HuH-7.5 (cell line): Measurements from ENCODE around the gene COPS3.
"Not testable (repeated sequence)": the region's sequence is repeated elsewhere in the genome, so short reads cannot be mapped to it uniquely, and the experiment has no call there.

ENCODE experiments used
- DNase-seq: peaks from one replicate; pipeline ENCODE4 v3.0.0; 2011; ENCODE audit warnings: low spot score

The COPS3 gene

GRCh38 chr17:17301659-17302058, 20.6 kb upstream of the COPS3 start:
- not testable (repeated sequence) for DNase-seq

- DNase-seq: peak; percentile 65
Measured at GRCh38 chr17:17300624-17301568, 19.9 kb upstream of the COPS3 start.

DNA sequence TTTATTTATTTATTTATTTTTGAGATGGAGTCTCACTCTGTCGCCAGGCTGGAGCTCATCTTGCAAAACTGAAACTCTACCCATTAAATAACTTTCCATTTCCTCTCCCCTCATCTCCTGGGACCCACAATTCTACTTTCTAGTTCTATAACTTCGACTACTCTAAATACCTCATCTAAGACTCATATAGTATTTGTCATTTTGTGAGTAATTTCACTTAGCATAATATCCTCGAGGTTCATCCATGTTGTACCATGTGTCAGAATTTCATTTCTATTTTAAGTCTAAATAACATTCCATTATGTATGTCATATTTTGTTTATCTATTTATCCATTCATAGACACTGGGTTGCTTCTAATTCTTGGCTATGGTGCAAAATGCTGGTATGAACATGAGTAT, 17.1 kb upstream of the COPS3 start:
- no peak for DNase-seq

DNA sequence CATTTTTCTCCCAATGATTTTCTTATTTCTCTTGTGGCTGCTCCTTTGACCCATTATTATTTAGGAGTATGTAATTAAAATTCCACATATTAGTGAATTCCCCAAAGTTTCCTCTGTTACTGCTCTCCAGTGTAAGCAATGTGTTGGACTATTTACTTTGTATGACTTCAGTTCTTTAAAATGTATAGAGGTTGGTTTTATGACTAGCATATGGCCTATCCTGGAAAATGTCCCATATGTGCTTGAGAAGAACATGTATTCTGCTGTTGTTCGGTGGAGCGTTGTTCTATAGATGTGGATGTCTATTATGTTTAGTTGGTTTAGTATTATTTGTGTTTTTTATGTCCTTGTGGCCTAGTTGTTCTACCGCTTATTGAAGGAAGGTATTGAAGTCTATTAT, 16.2 kb upstream of the COPS3 start:
- no peak for DNase-seq

GRCh38 chr17:17295141-17295540, 14.1 kb upstream of the COPS3 start:
- no peak for DNase-seq

DNA sequence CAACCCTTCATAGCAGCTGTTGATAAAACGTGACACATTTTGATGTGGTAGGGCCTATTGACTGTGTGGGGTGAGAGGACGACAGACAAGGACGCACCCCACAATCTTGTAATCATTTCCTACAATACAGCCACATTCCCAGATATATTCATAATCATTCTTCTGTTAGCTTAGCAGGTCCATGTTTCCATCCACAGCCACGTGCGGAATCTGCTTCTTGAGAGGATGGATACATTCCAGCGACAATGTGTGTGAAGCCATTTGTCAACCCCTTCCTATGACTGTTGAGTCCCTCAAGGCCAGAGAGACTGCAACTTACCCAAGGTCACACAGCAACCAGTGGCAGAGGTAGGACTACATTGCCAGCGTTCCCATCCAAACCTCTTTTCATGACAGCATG, 8.7 kb upstream of the COPS3 start:
- no peak for DNase-seq

DNA sequence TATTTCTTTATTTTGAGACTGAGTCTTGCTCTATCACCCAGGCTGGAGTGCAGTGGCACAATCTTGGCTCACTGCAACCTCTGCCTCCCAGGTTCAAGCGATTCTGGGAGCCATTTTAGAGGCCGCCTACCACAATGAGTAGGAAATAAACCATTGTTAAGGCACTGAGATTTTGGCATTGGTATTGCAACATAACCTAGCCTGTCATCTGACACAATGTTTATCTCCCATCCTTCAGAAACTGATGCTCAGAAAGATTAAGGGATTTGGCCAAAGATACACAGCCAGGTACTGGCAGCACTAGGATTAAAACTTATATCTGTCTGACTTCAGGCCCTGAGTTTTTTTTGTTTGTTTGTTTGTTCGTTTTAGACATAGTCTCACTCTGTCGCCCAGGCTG, 8.0 kb upstream of the COPS3 start:
- DNase-seq: no peak

GRCh38 chr17:17285951-17286350, 4.9 kb upstream of the COPS3 start:
- DNase-seq: no peak

DNA sequence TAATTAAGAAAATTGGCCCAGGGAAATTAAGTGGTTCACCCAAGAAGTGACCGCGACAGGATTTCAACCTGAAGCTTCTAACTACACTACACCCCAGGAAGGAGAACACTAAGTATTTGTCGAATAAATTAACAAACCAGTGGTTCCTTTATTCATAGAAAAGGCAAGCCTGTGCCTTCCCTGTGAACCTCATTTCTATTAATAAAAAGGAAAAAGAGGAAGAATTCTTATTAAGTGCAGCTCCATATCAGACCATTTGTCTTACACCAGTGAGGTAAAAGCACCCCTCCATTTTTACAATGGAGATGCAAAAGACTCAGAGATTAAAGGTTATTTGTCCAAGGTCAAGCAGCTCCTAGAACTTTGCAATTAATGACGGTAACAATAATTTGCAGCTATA, 1.7 kb downstream of the COPS3 start:
- no peak for DNase-seq

GRCh38 chr17:17277431-17277830, 3.6 kb downstream of the COPS3 start:
- DNase-seq: not testable (repeated sequence)

DNA sequence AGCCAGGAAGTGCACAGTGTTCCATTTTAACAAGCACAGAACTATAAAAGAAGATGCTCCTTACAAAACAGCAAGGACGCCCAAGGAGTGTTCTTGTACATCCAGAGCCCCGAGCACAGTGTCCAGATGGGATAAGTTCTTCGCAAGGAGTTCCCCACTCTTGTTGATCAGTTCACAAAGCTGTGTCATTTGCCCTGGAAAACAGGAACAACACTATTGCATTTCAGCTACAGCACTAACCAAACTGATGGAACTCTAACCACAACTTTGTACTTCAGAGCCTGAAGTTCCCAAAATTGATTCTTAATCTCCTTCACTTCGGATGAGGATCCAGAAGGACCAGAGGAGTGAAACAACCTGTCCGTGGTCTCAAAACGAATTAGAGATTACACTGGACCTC, 5.1 kb downstream of the COPS3 start:
- DNase-seq: no peak

- no peak for DNase-seq
Measured at GRCh38 chr17:17269926-17270773, 10.9 kb downstream of the COPS3 start.

GRCh38 chr17:17264430-17264829, 16.6 kb downstream of the COPS3 start:
- DNase-seq: no peak

DNA sequence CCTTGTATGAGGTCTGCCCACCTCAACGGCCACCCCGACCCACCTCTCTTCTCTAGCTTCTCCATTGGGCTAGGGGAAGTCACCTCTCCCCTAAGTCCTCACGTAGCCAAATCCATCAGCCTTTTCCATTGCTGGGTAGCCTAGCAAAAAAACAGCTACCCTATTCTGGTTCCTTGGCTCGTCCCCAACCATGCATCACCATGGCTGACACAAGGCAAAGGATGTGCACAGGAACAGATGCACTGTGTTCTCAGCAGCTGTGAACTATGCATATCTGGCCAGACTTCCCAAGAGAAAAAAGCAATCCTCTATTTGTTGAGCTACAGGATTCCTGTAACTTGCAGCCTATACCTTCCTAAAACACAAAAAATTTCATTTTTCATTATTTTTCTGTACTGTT, 22.0 kb downstream of the COPS3 start:
- no peak for DNase-seq

- DNase-seq: no peak
Measured at GRCh38 chr17:17258011-17258410, 23.0 kb downstream of the COPS3 start.

GRCh38 chr17:17256316-17256715, 24.7 kb downstream of the COPS3 start:
- DNase-seq: no peak

DNA sequence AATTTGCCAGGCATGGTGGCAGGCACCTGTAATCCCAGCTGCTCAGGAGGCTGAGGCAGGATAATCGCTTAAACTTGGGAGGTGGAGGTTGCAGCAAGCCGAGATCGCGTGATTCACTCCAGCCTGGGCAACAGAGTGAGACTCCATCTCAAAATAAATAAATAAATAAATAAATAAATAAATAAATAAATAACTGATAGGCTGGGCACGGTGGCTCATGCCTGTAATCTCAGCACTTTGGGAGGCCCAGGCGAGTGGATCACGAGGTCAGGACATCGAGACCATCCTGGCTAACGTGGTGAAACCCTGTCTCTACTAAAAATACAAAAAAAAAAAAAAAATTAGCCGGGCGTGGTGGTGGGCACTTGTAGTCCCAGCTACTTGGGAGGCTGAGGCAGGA, 25.4 kb downstream of the COPS3 start:
- not testable (repeated sequence) for DNase-seq

DNA sequence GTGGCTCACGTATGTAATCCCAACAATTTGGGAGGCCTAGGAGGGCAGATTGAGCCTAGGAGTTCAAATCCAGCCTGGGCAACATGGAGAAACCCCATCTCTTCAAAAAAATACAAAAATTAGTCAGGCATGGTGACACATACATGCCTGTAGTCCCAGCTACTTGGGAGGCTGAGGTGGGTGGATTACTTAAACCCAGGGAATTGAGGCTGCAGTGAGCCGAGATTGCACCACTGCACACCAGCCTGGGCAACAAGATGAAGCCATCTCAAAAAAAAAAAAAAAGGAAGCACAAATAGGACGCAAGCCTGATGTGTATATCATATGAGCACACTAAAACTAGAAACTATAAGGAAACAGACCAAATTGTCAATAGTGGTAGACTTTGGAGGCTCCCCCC, 27.0 kb downstream of the COPS3 start:
- no peak for DNase-seq

- no peak for DNase-seq
Measured at GRCh38 chr17:17253406-17253805, 27.6 kb downstream of the COPS3 start.

- DNase-seq: no peak
Measured at GRCh38 chr17:17252149-17252661, 28.8 kb downstream of the COPS3 start.

- DNase-seq: no peak
Measured at GRCh38 chr17:17246879-17247278, 34.2 kb downstream of the COPS3 start.

DNA sequence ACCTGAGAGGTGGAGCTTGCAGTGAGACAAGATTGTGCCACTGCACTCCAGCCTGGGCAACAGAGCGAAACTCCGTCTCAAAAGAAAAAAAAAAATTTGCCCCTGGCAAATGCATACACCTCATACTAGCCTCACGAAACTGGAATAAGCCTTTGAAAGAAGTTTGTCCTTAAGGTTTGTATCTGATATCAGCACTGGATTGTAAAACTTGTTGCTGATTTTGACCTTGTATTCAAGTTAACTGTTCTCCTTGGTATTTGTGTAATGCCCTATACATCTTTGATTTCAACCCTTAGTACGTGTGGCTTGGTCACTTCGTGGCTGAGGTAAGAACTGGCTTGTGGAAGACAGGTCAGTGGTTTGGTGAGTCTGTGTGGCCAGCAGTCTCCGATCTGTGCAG, 37.9 kb downstream of the COPS3 start:
- no peak for DNase-seq

DNA sequence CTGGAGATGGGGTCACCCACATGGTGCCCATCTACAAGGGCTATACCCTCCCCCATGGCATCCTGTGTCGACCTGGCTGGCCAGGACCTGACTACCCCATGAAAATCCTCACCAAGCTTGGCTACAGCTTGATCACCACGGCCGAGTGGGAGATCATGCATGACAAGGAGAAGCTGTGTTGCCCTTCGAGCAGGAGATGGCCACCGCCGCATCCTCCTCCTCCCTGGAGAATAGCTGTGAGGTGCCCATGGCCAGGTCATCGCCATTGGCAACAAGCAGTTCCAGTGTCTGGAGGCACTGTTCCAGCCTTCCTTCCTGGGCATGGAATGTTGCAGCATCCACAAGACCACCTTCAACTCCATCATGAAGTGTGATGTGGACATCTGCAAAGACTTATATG, 38.8 kb downstream of the COPS3 start:
- no peak for DNase-seq
